Fibroblast of pulmonary artery (primary cell): Measurements from ENCODE around the gene CUL3.
A peak's percentile ranks its signal among the peaks of the same experiment; 100 is the strongest.

ENCODE experiments used
- DNase-seq: peaks from one replicate; pipeline ENCODE4 v3.0.0-alpha.2; 2010; ENCODE audit warnings: low read depth
- H3K4me3 ChIP-seq: replicated peaks from 2 replicates; pipeline ENCODE4 v1.5.1; 2011; ENCODE audit warnings: low read depth, mild to moderate bottlenecking, control low read depth, low read length, moderate library complexity
- TF ChIP-seq, protein P1 (sequence below): IDR thresholded peaks from 2 replicates; pipeline ENCODE4 v1.5.1; 2011; ENCODE audit warnings: mild to moderate bottlenecking, control low read depth, low read length, inconsistent platforms; ENCODE audit errors: missing control alignments

Gene CUL3

DNA sequence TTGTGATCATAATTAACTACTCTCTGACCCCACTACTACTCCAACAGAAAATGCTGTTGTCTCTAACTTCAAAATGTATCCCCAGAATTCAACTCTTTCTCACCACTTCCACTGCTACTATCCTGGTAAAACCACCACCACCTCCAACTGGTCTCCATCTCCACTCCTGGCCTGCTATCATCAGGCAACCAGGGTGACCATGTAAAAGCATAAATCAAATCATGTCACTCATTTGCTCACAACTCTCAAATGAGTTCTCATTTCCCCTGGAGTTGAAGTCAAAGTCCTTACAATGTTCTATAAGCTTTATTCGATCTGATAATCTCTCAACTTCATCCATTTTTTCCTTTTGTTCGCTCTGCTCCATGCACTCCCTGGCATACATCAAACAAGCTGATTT lies 24.6 kb downstream of the CUL3 start:
- DNase-seq: no peak
- H3K4me3 ChIP-seq: no peak overlapping the region
- TF ChIP-seq, protein P1, sequence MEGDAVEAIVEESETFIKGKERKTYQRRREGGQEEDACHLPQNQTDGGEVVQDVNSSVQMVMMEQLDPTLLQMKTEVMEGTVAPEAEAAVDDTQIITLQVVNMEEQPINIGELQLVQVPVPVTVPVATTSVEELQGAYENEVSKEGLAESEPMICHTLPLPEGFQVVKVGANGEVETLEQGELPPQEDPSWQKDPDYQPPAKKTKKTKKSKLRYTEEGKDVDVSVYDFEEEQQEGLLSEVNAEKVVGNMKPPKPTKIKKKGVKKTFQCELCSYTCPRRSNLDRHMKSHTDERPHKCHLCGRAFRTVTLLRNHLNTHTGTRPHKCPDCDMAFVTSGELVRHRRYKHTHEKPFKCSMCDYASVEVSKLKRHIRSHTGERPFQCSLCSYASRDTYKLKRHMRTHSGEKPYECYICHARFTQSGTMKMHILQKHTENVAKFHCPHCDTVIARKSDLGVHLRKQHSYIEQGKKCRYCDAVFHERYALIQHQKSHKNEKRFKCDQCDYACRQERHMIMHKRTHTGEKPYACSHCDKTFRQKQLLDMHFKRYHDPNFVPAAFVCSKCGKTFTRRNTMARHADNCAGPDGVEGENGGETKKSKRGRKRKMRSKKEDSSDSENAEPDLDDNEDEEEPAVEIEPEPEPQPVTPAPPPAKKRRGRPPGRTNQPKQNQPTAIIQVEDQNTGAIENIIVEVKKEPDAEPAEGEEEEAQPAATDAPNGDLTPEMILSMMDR: no peak

GRCh38 chr2:224557610-224558009 lies 27.6 kb downstream of the CUL3 start:
- H3K4me3 ChIP-seq: no peak overlapping the region
- TF ChIP-seq, protein P1: no peak
- DNase-seq: no peak

DNA sequence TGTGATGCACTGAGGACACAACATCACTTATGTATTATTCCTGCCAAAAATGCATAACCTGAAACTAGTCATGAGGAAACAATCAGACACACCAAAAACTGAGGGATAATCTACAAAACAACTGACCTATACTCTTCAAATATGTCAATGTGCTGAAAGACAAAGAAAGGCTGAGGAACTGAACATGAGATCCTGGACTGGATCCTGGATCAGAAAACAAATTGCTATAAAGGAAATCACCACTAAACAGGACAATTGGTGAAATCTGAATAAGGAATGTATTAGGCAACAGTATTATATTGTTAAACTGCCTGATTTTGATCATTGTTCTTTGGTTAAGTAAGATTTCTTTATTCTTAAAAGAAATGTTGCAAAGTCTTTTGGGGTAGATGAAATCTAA lies 28.8 kb downstream of the CUL3 start:
- peak; percentile 50 for DNase-seq
- H3K4me3 ChIP-seq: no peak overlapping the region
- TF ChIP-seq, protein P1: no peak

DNA sequence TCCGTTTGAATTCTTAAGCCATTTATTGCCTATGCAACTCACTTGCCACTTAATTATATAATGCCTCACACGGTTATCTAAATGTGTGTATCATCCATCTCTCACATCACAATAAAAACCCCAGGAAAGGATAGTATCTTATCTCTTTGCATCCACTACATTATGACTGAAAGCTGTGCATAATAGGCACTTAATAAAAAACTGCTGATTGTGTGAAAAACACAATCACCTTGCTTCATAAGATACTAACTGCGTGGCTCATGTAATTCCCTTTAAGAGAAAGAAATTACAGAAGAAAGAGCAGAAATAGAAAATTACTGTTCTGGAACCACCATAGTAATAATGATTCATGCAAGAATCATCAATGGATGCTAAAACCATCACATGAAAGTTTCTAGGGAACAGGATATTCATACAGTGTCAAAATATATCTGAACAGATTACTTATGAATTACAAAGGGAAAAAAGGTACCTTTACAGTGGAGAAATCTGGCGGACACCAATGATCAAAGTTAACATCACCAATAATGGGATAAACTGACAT lies 29.3 kb downstream of the CUL3 start:
- DNase-seq: no peak
- TF ChIP-seq, protein P1: no peak
- no peak overlapping the region for H3K4me3 ChIP-seq

GRCh38 chr2:224552771-224553170 lies 32.4 kb downstream of the CUL3 start:
- H3K4me3 ChIP-seq: no peak overlapping the region
- TF ChIP-seq, protein P1: no peak
- no peak for DNase-seq

GRCh38 chr2:224551693-224552092 lies 33.5 kb downstream of the CUL3 start:
- TF ChIP-seq, protein P1: no peak
- H3K4me3 ChIP-seq: no peak overlapping the region
- no peak for DNase-seq

DNA sequence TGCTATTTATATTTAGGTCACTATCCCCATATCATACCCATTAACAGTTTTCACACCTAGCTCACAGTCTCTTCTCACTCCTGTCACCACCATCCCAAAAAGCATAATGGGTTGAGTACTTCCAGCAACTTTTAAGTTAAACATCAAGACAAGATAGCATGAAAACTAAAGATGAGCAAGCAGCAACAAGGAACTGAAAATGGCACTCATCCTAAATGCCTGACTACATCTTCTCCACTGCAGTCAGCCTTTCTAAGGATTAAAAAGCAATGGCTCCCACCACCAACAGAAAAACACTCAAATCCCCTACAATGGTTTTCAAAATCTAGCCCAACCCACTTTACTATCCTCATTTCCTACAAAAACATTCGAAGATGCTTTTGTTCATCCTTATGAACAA lies 38.2 kb downstream of the CUL3 start:
- TF ChIP-seq, protein P1: no peak
- no peak for DNase-seq
- no peak overlapping the region for H3K4me3 ChIP-seq
